Osteoblast (primary cell): ENCODE results near the gene COL27A1. TPM values are rescaled to one million over a fixed set of nuclear protein-coding genes. Genes with fewer than 3 reads are reported as not detected.

ENCODE experiments used
- DNase-seq: peaks from one replicate; pipeline ENCODE4 v3.0.0; 2011; ENCODE audit warnings: low spot score, mixed read lengths; ENCODE audit not compliant: insufficient read length; ENCODE audit errors: missing footprints
- H2AFZ ChIP-seq: 2 replicates; pipeline ENCODE4 v1.6.0; 2011; ENCODE audit warnings: mild to moderate bottlenecking, low read length
- H3K27ac ChIP-seq: 2 replicates; pipeline ENCODE4 v1.5.1; 2011; ENCODE audit warnings: mild to moderate bottlenecking, low read depth, low read length, moderate library complexity
- H3K27me3 ChIP-seq: 2 replicates; pipeline ENCODE4 v1.6.0; 2012; ENCODE audit warnings: mild to moderate bottlenecking, control low read depth, inconsistent platforms, low read length, moderate library complexity; ENCODE audit not compliant: insufficient read depth
- H3K36me3 ChIP-seq: 2 replicates; pipeline ENCODE4 v1.5.1; 2011; ENCODE audit warnings: mild to moderate bottlenecking, low read length, control low read depth, moderate library complexity; ENCODE audit not compliant: insufficient read depth
- H3K4me1 ChIP-seq: 2 replicates; pipeline ENCODE4 v1.5.1; 2011; ENCODE audit warnings: mild to moderate bottlenecking, low read length, control low read depth, moderate library complexity; ENCODE audit not compliant: insufficient read depth
- H3K4me2 ChIP-seq: 2 replicates; pipeline ENCODE4 v1.6.0; 2011; ENCODE audit warnings: mild to moderate bottlenecking, low read length; ENCODE audit not compliant: insufficient read depth
- H3K4me3 ChIP-seq: fragments of 200-600 bp; sonication (generic); 3 replicates; pipeline ENCODE4 v1.5.1; 2012; ENCODE audit warnings: mild to moderate bottlenecking, low read length, inconsistent platforms; ENCODE audit not compliant: insufficient read depth
- H3K79me2 ChIP-seq: 2 replicates; pipeline ENCODE4 v1.6.0; 2012; ENCODE audit warnings: mild to moderate bottlenecking, low read length, control low read depth, inconsistent platforms; ENCODE audit not compliant: insufficient read depth
- H3K9me3 ChIP-seq: 2 replicates; pipeline ENCODE4 v1.5.1; 2011; ENCODE audit warnings: low read depth, low read length, control low read depth
- H4K20me1 ChIP-seq: 2 replicates; pipeline ENCODE4 v1.6.0; 2012; ENCODE audit warnings: mild to moderate bottlenecking, low read length, control low read depth; ENCODE audit not compliant: insufficient read depth
- CTCF ChIP-seq: IDR thresholded peaks from 2 replicates; pipeline ENCODE4 v1.5.1; 2011; ENCODE audit warnings: mild to moderate bottlenecking, low read depth, low read length, moderate library complexity; ENCODE audit errors: extremely low read depth
- total RNA-seq: library from RNA; depleted of rRNA; stranded (reverse); fragments of >200 nt; gene quantifications from 2 replicates; pipeline ENCODE4 v1.2.3, GENCODE V29; 2012

Gene COL27A1
- total RNA-seq, 1 donor, result 10.1 TPM

GRCh38 chr9:114220061-114220541 lies 64.8 kb downstream of the COL27A1 start:
- Histone ChIP-seq H3K4me3 (no peak overlapping the region), H3K4me2 (no peak overlapping the region), H3K4me1 (peaks cover 32% of the 10 kb centered on the region), H3K36me3 (peaks cover 6% of the 10 kb centered on the region), H3K27ac (no peak overlapping the region), H3K79me2 (no peaks in the 10 kb centered on the region), H3K27me3 (no peaks in the 10 kb centered on the region), H4K20me1 (no peaks in the 10 kb centered on the region), H3K9me3 (no peaks in the 10 kb centered on the region), H2AFZ (no peak overlapping the region)
- no peak for TF ChIP-seq CTCF
- DNase-seq, result peak; percentile 65

- Histone ChIP-seq H3K27ac (no peak overlapping the region), H3K4me1 (peaks cover 42% of the 10 kb centered on the region)
These were observed 66.5 kb downstream of the COL27A1 start for GRCh38 chr9:114221706-114222465.

GRCh38 chr9:114223564-114224246 lies 68.4 kb downstream of the COL27A1 start:
- no peak for TF ChIP-seq CTCF
- Histone ChIP-seq H3K27me3 (no peaks in the 10 kb centered on the region), H3K4me1 (peaks cover 39% of the 10 kb centered on the region), H2AFZ (no peak overlapping the region), H3K36me3 (no peaks in the 10 kb centered on the region), H3K4me2 (peak overlapping the region; percentile 47), H4K20me1 (no peaks in the 10 kb centered on the region), H3K79me2 (no peaks in the 10 kb centered on the region), H3K4me3 (no peak overlapping the region), H3K27ac (peak overlapping the region; percentile 66), H3K9me3 (no peaks in the 10 kb centered on the region)
- DNase-seq, result peak; percentile 89

More at GRCh38 chr9:114221706-114222465, 66.5 kb downstream of the COL27A1 start:
- Histone ChIP-seq H2AFZ (no peak overlapping the region), H4K20me1 (no peaks in the 10 kb centered on the region), H3K79me2 (no peaks in the 10 kb centered on the region), H3K4me2 (no peak overlapping the region), H3K27me3 (no peaks in the 10 kb centered on the region), H3K4me3 (no peak overlapping the region), H3K9me3 (no peaks in the 10 kb centered on the region), H3K36me3 (peaks cover 6% of the 10 kb centered on the region)
- no peak for TF ChIP-seq CTCF
- DNase-seq, result no peak

- Histone ChIP-seq H3K4me1 (peaks cover 35% of the 10 kb centered on the region), H3K4me3 (no peak overlapping the region), H4K20me1 (no peaks in the 10 kb centered on the region), H3K36me3 (no peaks in the 10 kb centered on the region), H2AFZ (no peak overlapping the region), H3K27ac (peak overlapping the region; percentile 66), H3K9me3 (no peaks in the 10 kb centered on the region), H3K4me2 (peak overlapping the region; percentile 47), H3K27me3 (no peaks in the 10 kb centered on the region), H3K79me2 (no peaks in the 10 kb centered on the region)
- no peak for TF ChIP-seq CTCF
- peak; percentile 98 for DNase-seq
These were observed 68.9 kb downstream of the COL27A1 start for GRCh38 chr9:114224247-114224610.
